ENCODE measurements around the gene NEFH. TPM values are rescaled to one million over a fixed set of nuclear protein-coding genes. Genes with fewer than 3 reads are reported as not detected.

NEFH gene
- total and polyA plus RNA-seq, 3 experiments from 2014 or later, result 1.6 to 7.1 (median 6.3) TPM

DNA sequence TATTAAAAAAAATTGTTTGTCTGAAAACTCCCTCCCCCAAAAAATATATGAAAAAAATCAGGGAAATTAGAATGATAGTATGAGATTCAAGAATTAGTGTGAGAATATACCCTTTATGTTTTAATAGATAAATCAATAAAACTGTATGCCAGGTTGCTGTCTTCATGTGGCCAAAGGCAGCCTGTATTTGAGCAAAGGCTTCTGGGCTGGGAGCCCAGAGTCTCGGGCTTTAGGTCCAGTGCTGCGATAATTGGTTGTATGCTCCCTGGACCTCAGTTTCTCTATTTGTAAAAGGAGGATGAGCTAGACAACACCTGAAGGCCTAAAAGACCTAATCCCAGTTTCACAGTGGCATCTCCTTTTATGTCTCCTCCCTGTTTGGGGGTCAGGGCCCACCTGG is 43.7 kb downstream of the NEFH start:
- no peaks in the 10 kb centered on the region for H3K27me3 Mint-ChIP-seq
- Histone ChIP-seq H3K36me3 (ENCODE audit: insufficient read depth, low read length) (peaks cover 67% of the 10 kb centered on the region), H3K9me3 (ENCODE audit: low read length) (no peaks in the 10 kb centered on the region), H3K4me3 (ENCODE audit: low read length) (no peak overlapping the region), H3K27ac (ENCODE audit: low read depth, low read length) (no peak overlapping the region), H3K4me1 (ENCODE audit: insufficient read depth, low read length) (no peaks in the 10 kb centered on the region), H3K27me3 (ENCODE audit: insufficient read depth, low read length, poor library complexity, severe bottlenecking) (no peaks in the 10 kb centered on the region)
- H3K9me3 Mint-ChIP-seq, result no peaks in the 10 kb centered on the region
- no peak for DNase-seq
- peak overlapping the region in 2 of 8 donors; percentile 8 to 27 for H3K27ac Mint-ChIP-seq
- peaks cover 4 to 93% (median 30%) of the 10 kb centered on the region in 3 donors for H3K36me3 Mint-ChIP-seq
- no peak overlapping the region for H3K4me3 Mint-ChIP-seq
- POLR2A ChIA-PET, result no interaction called here
- CTCF ChIA-PET, result no interaction called here
- no peaks in the 10 kb centered on the region for H3K4me1 Mint-ChIP-seq

DNA sequence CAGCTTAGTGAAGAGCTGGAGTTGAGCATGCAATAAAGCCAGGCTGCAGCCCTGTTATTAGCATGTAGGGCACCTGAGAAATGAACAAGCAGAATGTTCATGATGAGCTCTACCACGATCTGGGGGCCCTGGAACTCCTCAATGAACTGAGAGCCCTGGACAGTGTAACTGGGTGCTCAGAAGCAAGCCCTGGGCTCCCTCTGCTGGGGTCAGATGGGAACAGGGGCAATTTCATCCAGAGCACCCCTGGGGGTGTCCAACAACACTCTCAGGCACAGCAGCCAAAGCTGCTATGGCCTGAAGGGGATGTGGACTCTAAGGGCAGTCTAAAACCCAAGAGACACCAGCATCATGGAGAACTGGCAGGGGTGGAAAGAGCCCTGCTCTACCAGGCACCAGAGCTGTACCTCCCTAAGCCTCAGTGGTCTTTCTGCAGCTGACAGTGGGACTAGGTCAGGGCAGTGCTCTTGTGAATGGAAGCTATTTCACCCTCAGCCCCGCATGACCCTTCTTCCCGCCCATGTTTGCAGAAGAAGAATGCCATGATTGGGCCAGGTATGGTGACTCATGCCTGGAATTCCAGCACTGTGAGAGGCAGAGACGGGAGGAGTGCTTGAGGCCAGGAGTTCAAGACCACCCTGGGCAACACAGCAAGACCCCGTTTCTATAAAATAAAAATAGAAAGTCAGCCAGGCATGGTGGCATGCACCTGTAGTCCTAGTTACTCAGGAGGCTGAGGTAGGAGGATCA is 44.6 kb downstream of the NEFH start:
- no peak overlapping the region for H3K27ac ChIP-seq (ENCODE audit: low read depth, low read length)
- Mint-ChIP-seq H3K9me3 (no peaks in the 10 kb centered on the region), H3K4me1 (no peaks in the 10 kb centered on the region), H3K27ac (peak overlapping the region in 2 of 8 donors; percentile 36 to 77), H3K27me3 (no peaks in the 10 kb centered on the region), H3K36me3 (peaks cover 4 to 93% (median 33%) of the 10 kb centered on the region in 3 donors), H3K4me3 (no peak overlapping the region)
- ChIA-PET POLR2A (no interaction called here), CTCF (no interaction called here)
- H3K4me1 ChIP-seq (ENCODE audit: insufficient read depth, low read length), result no peaks in the 10 kb centered on the region
- H3K27me3 ChIP-seq (ENCODE audit: insufficient read depth, low read length, poor library complexity, severe bottlenecking), result no peaks in the 10 kb centered on the region
- no peaks in the 10 kb centered on the region for H3K9me3 ChIP-seq (ENCODE audit: low read length)
- H3K36me3 ChIP-seq (ENCODE audit: insufficient read depth, low read length), result peaks cover 67% of the 10 kb centered on the region
- H3K4me3 ChIP-seq (ENCODE audit: low read length), result no peak overlapping the region
- DNase-seq, result peak in 1 of 5 donors; percentile 5

DNA sequence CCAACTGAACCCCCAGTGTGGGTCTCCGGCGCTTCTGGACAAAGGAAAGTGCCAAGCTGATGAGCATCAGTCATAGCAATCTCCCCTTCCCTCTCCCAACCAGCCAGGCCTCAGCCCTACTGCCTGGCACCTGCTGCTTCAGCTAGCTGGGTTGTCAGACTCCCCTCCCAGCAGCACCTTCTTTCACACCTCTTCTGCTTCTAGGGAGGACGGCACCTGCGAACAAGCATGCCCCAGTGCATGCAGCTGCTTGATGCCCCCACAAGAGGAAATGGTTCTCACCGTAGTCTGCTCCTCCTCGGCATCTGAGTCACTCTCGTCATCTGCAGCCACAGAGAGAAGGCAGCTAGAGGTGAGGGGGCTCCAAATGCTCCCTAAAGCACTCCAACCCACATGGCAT is 48.1 kb downstream of the NEFH start:
- Histone ChIP-seq H3K36me3 (ENCODE audit: insufficient read depth, low read length) (peaks cover 65% of the 10 kb centered on the region), H3K27ac (ENCODE audit: low read depth, low read length) (no peak overlapping the region), H3K9me3 (ENCODE audit: low read length) (no peaks in the 10 kb centered on the region), H3K27me3 (ENCODE audit: insufficient read depth, low read length, poor library complexity, severe bottlenecking) (no peaks in the 10 kb centered on the region), H3K4me3 (ENCODE audit: low read length) (no peak overlapping the region), H3K4me1 (ENCODE audit: insufficient read depth, low read length) (no peaks in the 10 kb centered on the region)
- CTCF ChIA-PET, result no interaction called here
- Mint-ChIP-seq H3K27me3 (no peaks in the 10 kb centered on the region), H3K4me1 (no peaks in the 10 kb centered on the region), H3K36me3 (peaks cover 0 to 92% (median 31%) of the 10 kb centered on the region in 3 donors), H3K4me3 (no peak overlapping the region), H3K27ac (peak overlapping the region in 1 of 8 donors; percentile 66), H3K9me3 (no peaks in the 10 kb centered on the region)
- POLR2A ChIA-PET, result no interaction called here
- DNase-seq, result no peak

DNA sequence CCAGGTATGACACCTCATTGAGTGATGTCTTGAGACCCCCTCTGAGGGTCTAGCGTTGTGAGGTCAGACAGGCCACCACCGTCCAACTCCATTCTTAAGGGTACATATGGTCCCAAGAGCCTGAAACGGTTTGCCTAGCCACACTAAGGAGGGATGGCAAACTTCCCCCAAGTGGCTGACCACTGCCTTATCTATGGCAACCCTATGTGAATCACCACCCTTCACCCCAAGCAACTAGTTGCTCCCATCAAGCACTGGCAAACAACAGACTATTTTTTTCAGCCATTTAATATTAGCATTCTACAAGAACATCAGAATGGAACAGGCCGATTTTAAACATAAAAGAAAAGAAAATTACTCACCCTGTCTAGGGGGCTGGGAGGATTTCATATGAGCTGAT is 50.7 kb downstream of the NEFH start:
- CTCF ChIA-PET, result no interaction called here
- peaks cover 53% of the 10 kb centered on the region for H3K36me3 ChIP-seq (ENCODE audit: insufficient read depth, low read length)
- Mint-ChIP-seq H3K27me3 (no peaks in the 10 kb centered on the region), H3K27ac (no peak overlapping the region), H3K4me1 (peaks cover 0 to 6% (median 4%) of the 10 kb centered on the region in 3 donors), H3K9me3 (no peaks in the 10 kb centered on the region), H3K4me3 (no peak overlapping the region), H3K36me3 (peaks cover 7 to 88% (median 38%) of the 10 kb centered on the region in 3 donors)
- H3K27ac ChIP-seq (ENCODE audit: low read depth, low read length), result no peak overlapping the region
- no peaks in the 10 kb centered on the region for H3K4me1 ChIP-seq (ENCODE audit: insufficient read depth, low read length)
- POLR2A ChIA-PET, result interaction anchor here (0.5 kb wide), 1 partner anchor 92 kb away, joined by 5 read pairs; no protein-coding TSS in a partner anchor
- DNase-seq, result no peak
- no peaks in the 10 kb centered on the region for H3K9me3 ChIP-seq (ENCODE audit: low read length)
- H3K27me3 ChIP-seq (ENCODE audit: insufficient read depth, low read length, poor library complexity, severe bottlenecking), result no peaks in the 10 kb centered on the region
- no peak overlapping the region for H3K4me3 ChIP-seq (ENCODE audit: low read length)

DNA sequence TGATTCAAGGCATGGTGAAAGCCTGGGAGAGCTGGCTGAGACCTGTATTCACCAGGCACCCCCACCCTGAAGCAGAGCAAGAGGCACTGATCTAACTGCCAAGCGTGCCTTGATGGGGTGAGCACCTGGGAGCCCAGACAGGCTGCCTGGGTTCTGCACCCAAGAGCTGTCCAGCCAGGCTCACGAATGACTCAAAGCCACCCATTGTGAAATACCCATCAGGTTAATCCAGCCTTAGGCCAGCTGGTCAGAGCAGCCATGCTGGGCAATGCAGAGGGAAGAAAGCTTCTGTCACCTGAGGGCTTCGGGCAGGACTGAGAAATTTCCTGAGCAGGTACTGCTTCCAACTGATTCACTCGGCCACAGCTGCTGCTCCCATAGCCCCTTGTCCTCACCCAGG is 51.4 kb downstream of the NEFH start:
- no peak for DNase-seq
- ChIA-PET POLR2A (no interaction called here), CTCF (no interaction called here)
- H3K4me1 Mint-ChIP-seq, result peaks cover 0 to 6% (median 4%) of the 10 kb centered on the region in 3 donors
- H3K4me3 Mint-ChIP-seq, result no peak overlapping the region
- Histone ChIP-seq H3K4me1 (ENCODE audit: insufficient read depth, low read length) (no peaks in the 10 kb centered on the region), H3K36me3 (ENCODE audit: insufficient read depth, low read length) (peaks cover 57% of the 10 kb centered on the region), H3K4me3 (ENCODE audit: low read length) (no peak overlapping the region), H3K27me3 (ENCODE audit: insufficient read depth, low read length, poor library complexity, severe bottlenecking) (no peaks in the 10 kb centered on the region), H3K27ac (ENCODE audit: low read depth, low read length) (no peak overlapping the region), H3K9me3 (ENCODE audit: low read length) (no peaks in the 10 kb centered on the region)
- H3K27ac Mint-ChIP-seq, result no peak overlapping the region
- peaks cover 7 to 88% (median 37%) of the 10 kb centered on the region in 3 donors for H3K36me3 Mint-ChIP-seq
- no peaks in the 10 kb centered on the region for H3K9me3 Mint-ChIP-seq
- no peaks in the 10 kb centered on the region for H3K27me3 Mint-ChIP-seq

DNA sequence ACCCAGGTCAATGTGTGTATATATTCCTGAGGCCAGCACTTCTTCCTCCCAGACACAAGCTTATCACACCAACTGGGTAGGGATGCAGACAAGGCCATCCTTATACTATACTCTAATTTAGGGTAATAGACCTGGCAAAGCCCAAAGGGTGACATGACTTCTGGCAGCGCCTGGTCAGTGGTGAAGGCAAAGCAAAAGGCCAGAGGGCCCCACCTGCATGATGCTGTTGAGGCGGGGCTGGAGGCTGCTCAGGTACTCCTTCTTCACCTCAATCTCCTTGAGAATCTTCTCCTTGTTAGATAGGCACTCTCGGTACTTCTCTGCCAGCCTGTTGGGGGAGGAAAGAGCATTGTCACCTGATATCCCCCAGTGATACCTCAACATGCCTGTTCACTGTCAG is 56.4 kb downstream of the NEFH start:
- Histone ChIP-seq H3K4me1 (ENCODE audit: insufficient read depth, low read length) (no peaks in the 10 kb centered on the region), H3K9me3 (ENCODE audit: low read length) (no peaks in the 10 kb centered on the region), H3K36me3 (ENCODE audit: insufficient read depth, low read length) (peaks cover 38% of the 10 kb centered on the region), H3K4me3 (ENCODE audit: low read length) (no peak overlapping the region), H3K27me3 (ENCODE audit: insufficient read depth, low read length, poor library complexity, severe bottlenecking) (no peaks in the 10 kb centered on the region), H3K27ac (ENCODE audit: low read depth, low read length) (no peak overlapping the region)
- no peaks in the 10 kb centered on the region for H3K27me3 Mint-ChIP-seq
- ChIA-PET CTCF (no interaction called here), POLR2A (no interaction called here)
- peaks cover 0 to 6% (median 4%) of the 10 kb centered on the region in 3 donors for H3K4me1 Mint-ChIP-seq
- H3K4me3 Mint-ChIP-seq, result no peak overlapping the region
- H3K9me3 Mint-ChIP-seq, result no peaks in the 10 kb centered on the region
- no peak for DNase-seq
- no peak overlapping the region for H3K27ac Mint-ChIP-seq
- H3K36me3 Mint-ChIP-seq, result peaks cover 10 to 81% (median 34%) of the 10 kb centered on the region in 3 donors

DNA sequence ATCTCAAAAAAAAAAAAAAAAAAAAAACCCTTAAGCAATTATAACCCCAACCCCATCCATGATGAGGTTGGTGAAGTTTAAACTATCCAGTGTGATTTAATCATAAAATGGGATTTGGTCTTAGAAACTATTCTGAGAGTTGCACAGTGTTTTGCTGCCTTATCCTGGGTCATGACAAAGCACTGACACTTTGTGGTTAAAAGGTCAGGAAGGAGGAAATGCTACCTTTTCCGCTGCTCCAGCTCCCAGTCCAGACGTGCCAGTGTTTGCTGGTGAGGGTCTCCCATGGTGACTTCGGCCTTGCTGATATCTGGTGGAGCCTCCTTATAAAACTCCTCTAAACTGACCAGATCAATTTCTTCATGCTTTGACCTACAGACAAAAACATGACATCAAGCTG is 59.1 kb downstream of the NEFH start:
- Mint-ChIP-seq H3K27me3 (no peaks in the 10 kb centered on the region), H3K9me3 (no peaks in the 10 kb centered on the region), H3K27ac (peak overlapping the region in 2 of 8 donors; percentile 68 to 79), H3K4me3 (no peak overlapping the region), H3K4me1 (peaks cover 0 to 6% (median under 1%) of the 10 kb centered on the region in 3 donors), H3K36me3 (peaks cover 12 to 78% (median 36%) of the 10 kb centered on the region in 3 donors)
- CTCF ChIA-PET, result no interaction called here
- peaks cover 27% of the 10 kb centered on the region for H3K36me3 ChIP-seq (ENCODE audit: insufficient read depth, low read length)
- H3K9me3 ChIP-seq (ENCODE audit: low read length), result no peaks in the 10 kb centered on the region
- POLR2A ChIA-PET, result no interaction called here
- H3K4me3 ChIP-seq (ENCODE audit: low read length), result no peak overlapping the region
- no peak overlapping the region for H3K27ac ChIP-seq (ENCODE audit: low read depth, low read length)
- no peak for DNase-seq
- no peaks in the 10 kb centered on the region for H3K4me1 ChIP-seq (ENCODE audit: insufficient read depth, low read length)
- H3K27me3 ChIP-seq (ENCODE audit: insufficient read depth, low read length, poor library complexity, severe bottlenecking), result no peaks in the 10 kb centered on the region

Measured in CD8-positive, alpha-beta memory T cell (primary cell).